H1 (cell line): ENCODE data around the gene JAG1. TPM values are rescaled to one million over a fixed set of nuclear protein-coding genes. Genes with fewer than 3 reads are reported as not detected.

Experiments
- GABPA ChIP-seq: IDR thresholded peaks from 2 replicates; pipeline ENCODE4 v1.6.1; 2011; ENCODE audit warnings: mild to moderate bottlenecking, low read length, moderate library complexity, borderline replicate concordance; ENCODE audit not compliant: insufficient read depth
- HDAC2 ChIP-seq, 2 experiments: fragments of 300-600 bp in 1 of 2; sonication (generic) in 1 of 2; IDR thresholded peaks; 2 replicates each; pipeline ENCODE4 v1.6.1; 2011 to 2012; ENCODE audit warnings: low read depth in 2 of 2, low read length in 2 of 2, mild to moderate bottlenecking in 2 of 2, moderate library complexity in 2 of 2, borderline replicate concordance in 1 of 2, inconsistent platforms in 1 of 2
- HDAC6 ChIP-seq: IDR thresholded peaks from one replicate; pipeline ENCODE4 v1.7.1; 2012; ENCODE audit warnings: low read depth, mild to moderate bottlenecking, inconsistent platforms, low read length, moderate library complexity
- PHF8 ChIP-seq: fragments of 200-600 bp; sonication (generic); conservative IDR thresholded peaks from 2 replicates; pipeline ENCODE4 v1.7.1; 2012; ENCODE audit warnings: low read depth, mild to moderate bottlenecking, inconsistent platforms, low read length, moderate library complexity
- SUZ12 ChIP-seq: fragments of 200-600 bp; sonication (generic); IDR thresholded peaks from 2 replicates; pipeline ENCODE4 v1.6.1; 2012; ENCODE audit warnings: mild to moderate bottlenecking, inconsistent platforms, low read length, moderate library complexity, mixed read lengths
- polyA plus RNA-seq, 7 experiments: library from polyadenylated mRNA; depleted of rRNA in 3 of 7; stranded (reverse) in 5 of 7; unstranded in 2 of 7; fragments of >200 nt in 5 of 7; fragments of 200-250 nt in 2 of 7; gene quantifications; 1 replicate in 5 of 7; 2 replicates in 1 of 7; 4 replicates in 1 of 7; pipeline versions ENCODE4 v1.2.1 to v1.2.3, GENCODE V29; 2011 to 2013; ENCODE audit warnings: missing spikeins in 2 of 7, mixed read lengths in 2 of 7
- total RNA-seq: library from RNA; stranded (reverse); fragmentation: NEBNext Ultra II Directional; extraction: Animal tissue kit (Norgen Biotek cat#: 25700); gene quantifications from 2 replicates; pipeline ENCODE4 v1.2.1, GENCODE V29; 2021
- TF ChIP-seq, protein P1 (sequence below): fragments of 300-600 bp; sonication (generic); IDR thresholded peaks from 2 replicates; pipeline ENCODE4 v1.7.1; 2012; ENCODE audit warnings: low read length, moderate library complexity, mild to moderate bottlenecking, inconsistent platforms; ENCODE audit not compliant: insufficient replicate concordance

Gene JAG1
- total and polyA plus RNA-seq, 2 of the 8 experiments (the other 6 are each of a cell fraction or from before 2014, with no cell fraction given): 13.5 to 27.3 TPM

DNA sequence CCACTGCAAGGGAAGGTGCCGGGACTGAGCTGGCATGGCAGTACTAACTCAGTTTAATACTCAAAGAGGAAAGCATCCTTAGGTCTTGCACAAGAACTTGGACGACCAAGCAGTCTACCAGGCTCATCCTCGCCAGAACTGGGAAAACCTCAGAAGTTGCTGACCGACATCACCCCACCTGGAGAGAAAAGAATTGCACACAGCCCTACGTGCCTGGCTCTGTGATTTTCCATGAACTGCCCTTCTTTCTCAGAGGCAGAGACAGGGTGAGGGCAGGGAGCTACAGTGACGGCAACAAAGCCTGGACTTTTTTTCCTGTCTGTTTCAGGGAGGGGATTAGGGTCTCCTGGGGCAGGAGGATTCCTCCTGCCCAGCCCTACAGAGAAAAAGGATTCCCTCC lies 8.0 kb downstream of the JAG1 start (continued):
- TF ChIP-seq, protein P1, sequence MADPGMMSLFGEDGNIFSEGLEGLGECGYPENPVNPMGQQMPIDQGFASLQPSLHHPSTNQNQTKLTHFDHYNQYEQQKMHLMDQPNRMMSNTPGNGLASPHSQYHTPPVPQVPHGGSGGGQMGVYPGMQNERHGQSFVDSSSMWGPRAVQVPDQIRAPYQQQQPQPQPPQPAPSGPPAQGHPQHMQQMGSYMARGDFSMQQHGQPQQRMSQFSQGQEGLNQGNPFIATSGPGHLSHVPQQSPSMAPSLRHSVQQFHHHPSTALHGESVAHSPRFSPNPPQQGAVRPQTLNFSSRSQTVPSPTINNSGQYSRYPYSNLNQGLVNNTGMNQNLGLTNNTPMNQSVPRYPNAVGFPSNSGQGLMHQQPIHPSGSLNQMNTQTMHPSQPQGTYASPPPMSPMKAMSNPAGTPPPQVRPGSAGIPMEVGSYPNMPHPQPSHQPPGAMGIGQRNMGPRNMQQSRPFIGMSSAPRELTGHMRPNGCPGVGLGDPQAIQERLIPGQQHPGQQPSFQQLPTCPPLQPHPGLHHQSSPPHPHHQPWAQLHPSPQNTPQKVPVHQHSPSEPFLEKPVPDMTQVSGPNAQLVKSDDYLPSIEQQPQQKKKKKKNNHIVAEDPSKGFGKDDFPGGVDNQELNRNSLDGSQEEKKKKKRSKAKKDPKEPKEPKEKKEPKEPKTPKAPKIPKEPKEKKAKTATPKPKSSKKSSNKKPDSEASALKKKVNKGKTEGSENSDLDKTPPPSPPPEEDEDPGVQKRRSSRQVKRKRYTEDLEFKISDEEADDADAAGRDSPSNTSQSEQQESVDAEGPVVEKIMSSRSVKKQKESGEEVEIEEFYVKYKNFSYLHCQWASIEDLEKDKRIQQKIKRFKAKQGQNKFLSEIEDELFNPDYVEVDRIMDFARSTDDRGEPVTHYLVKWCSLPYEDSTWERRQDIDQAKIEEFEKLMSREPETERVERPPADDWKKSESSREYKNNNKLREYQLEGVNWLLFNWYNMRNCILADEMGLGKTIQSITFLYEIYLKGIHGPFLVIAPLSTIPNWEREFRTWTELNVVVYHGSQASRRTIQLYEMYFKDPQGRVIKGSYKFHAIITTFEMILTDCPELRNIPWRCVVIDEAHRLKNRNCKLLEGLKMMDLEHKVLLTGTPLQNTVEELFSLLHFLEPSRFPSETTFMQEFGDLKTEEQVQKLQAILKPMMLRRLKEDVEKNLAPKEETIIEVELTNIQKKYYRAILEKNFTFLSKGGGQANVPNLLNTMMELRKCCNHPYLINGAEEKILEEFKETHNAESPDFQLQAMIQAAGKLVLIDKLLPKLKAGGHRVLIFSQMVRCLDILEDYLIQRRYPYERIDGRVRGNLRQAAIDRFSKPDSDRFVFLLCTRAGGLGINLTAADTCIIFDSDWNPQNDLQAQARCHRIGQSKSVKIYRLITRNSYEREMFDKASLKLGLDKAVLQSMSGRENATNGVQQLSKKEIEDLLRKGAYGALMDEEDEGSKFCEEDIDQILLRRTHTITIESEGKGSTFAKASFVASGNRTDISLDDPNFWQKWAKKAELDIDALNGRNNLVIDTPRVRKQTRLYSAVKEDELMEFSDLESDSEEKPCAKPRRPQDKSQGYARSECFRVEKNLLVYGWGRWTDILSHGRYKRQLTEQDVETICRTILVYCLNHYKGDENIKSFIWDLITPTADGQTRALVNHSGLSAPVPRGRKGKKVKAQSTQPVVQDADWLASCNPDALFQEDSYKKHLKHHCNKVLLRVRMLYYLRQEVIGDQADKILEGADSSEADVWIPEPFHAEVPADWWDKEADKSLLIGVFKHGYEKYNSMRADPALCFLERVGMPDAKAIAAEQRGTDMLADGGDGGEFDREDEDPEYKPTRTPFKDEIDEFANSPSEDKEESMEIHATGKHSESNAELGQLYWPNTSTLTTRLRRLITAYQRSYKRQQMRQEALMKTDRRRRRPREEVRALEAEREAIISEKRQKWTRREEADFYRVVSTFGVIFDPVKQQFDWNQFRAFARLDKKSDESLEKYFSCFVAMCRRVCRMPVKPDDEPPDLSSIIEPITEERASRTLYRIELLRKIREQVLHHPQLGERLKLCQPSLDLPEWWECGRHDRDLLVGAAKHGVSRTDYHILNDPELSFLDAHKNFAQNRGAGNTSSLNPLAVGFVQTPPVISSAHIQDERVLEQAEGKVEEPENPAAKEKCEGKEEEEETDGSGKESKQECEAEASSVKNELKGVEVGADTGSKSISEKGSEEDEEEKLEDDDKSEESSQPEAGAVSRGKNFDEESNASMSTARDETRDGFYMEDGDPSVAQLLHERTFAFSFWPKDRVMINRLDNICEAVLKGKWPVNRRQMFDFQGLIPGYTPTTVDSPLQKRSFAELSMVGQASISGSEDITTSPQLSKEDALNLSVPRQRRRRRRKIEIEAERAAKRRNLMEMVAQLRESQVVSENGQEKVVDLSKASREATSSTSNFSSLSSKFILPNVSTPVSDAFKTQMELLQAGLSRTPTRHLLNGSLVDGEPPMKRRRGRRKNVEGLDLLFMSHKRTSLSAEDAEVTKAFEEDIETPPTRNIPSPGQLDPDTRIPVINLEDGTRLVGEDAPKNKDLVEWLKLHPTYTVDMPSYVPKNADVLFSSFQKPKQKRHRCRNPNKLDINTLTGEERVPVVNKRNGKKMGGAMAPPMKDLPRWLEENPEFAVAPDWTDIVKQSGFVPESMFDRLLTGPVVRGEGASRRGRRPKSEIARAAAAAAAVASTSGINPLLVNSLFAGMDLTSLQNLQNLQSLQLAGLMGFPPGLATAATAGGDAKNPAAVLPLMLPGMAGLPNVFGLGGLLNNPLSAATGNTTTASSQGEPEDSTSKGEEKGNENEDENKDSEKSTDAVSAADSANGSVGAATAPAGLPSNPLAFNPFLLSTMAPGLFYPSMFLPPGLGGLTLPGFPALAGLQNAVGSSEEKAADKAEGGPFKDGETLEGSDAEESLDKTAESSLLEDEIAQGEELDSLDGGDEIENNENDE: no peak
- TF ChIP-seq SUZ12: no peak
- no peak for TF ChIP-seq HDAC6
- TF ChIP-seq HDAC2 (IDR thresholded peaks at IDR 0.05; ENCODE audit: borderline replicate concordance in 1 of 2, low read depth in 2 of 2, low read length in 2 of 2): no peak
- no peak for TF ChIP-seq PHF8
- TF ChIP-seq GABPA: no peak
- TF ChIP-seq, all 59 proteins: peak for 0
